Chondrocyte (in vitro differentiated cells): ENCODE results near the gene RBM20. TPM values are rescaled to one million over a fixed set of nuclear protein-coding genes. Genes with fewer than 3 reads are reported as not detected.

ENCODE experiments used
- DNase-seq: peaks from one replicate; pipeline ENCODE4 v3.0.0; 2021; ENCODE audit warnings: mixed read lengths, low spot score
- H3K27ac Mint-ChIP-seq: one replicate; pipeline ENCODE4 v1.8.0; 2021; ENCODE audit warnings: mild to moderate bottlenecking, moderate library complexity, mixed read lengths; ENCODE audit not compliant: unreplicated experiment
- H3K27me3 Mint-ChIP-seq: 2 replicates; pipeline ENCODE4 v1.8.0; 2021; ENCODE audit warnings: low read depth, mixed read lengths
- H3K36me3 Mint-ChIP-seq: 2 replicates; pipeline ENCODE4 v1.8.0; 2021; ENCODE audit warnings: low read depth, mixed read lengths
- H3K4me1 Mint-ChIP-seq: 2 replicates; pipeline ENCODE4 v1.8.0; 2021; ENCODE audit warnings: low read depth, mild to moderate bottlenecking, mixed read lengths
- H3K4me3 Mint-ChIP-seq: one replicate; pipeline ENCODE4 v1.8.0; 2021; ENCODE audit warnings: mild to moderate bottlenecking, moderate library complexity, mixed read lengths; ENCODE audit not compliant: unreplicated experiment
- H3K9me3 Mint-ChIP-seq: 2 replicates; pipeline ENCODE4 v1.8.0; 2021; ENCODE audit warnings: low read depth, mixed read lengths
- CTCF ChIP-seq: fragments of 200-600 bp; sonication (generic); IDR thresholded peaks from 2 replicates; pipeline ENCODE4 v1.5.0; 2021; ENCODE audit warnings: antibody characterized with exemption, mild to moderate bottlenecking, moderate library complexity
- total RNA-seq: library from RNA; stranded (reverse); gene quantifications from 3 replicates; pipeline ENCODE4 v1.2.1, GENCODE V29; 2021

The RBM20 gene
- total RNA-seq, 1 donor from 2014 or later = 3.6 TPM

- no peak for TF ChIP-seq CTCF
- Mint-ChIP-seq H3K36me3 (no peaks in the 10 kb centered on the region), H3K27ac (no peak overlapping the region), H3K4me1 (peaks cover 17% of the 10 kb centered on the region), H3K27me3 (peaks cover 2% of the 10 kb centered on the region), H3K9me3 (no peaks in the 10 kb centered on the region), H3K4me3 (no peak overlapping the region)
- no peak for DNase-seq
Observed at GRCh38 chr10:110676016-110676415, 31.9 kb downstream of the RBM20 start.

GRCh38 chr10:110679486-110680272 lies 35.5 kb downstream of the RBM20 start:
- Mint-ChIP-seq H3K36me3 (no peaks in the 10 kb centered on the region), H3K27ac (no peak overlapping the region), H3K9me3 (no peaks in the 10 kb centered on the region), H3K4me1 (peaks cover 19% of the 10 kb centered on the region), H3K27me3 (peaks cover 2% of the 10 kb centered on the region), H3K4me3 (no peak overlapping the region)
- DNase-seq = no peak
- TF ChIP-seq CTCF = no peak

GRCh38 chr10:110680273-110681020 lies 36.3 kb downstream of the RBM20 start:
- H3K4me3 Mint-ChIP-seq = no peak overlapping the region
- H3K9me3 Mint-ChIP-seq = no peaks in the 10 kb centered on the region
- no peaks in the 10 kb centered on the region for H3K36me3 Mint-ChIP-seq
- no peak for DNase-seq
- no peak for TF ChIP-seq CTCF
- H3K27me3 Mint-ChIP-seq = no peaks in the 10 kb centered on the region
- H3K4me1 Mint-ChIP-seq = peaks cover 27% of the 10 kb centered on the region
- H3K27ac Mint-ChIP-seq = peak overlapping the region; percentile 18

GRCh38 chr10:110681023-110681681 lies 37.0 kb downstream of the RBM20 start:
- no peak for DNase-seq

More at GRCh38 chr10:110681023-110681681, 37.0 kb downstream of the RBM20 start:
- Mint-ChIP-seq H3K9me3 (no peaks in the 10 kb centered on the region), H3K27ac (peak overlapping the region; percentile 18), H3K36me3 (no peaks in the 10 kb centered on the region), H3K27me3 (no peaks in the 10 kb centered on the region), H3K4me3 (no peak overlapping the region), H3K4me1 (peaks cover 34% of the 10 kb centered on the region)
- TF ChIP-seq CTCF = peak; percentile 80
